ENCODE results near the gene HSFX3. TPM values are rescaled to one million over a fixed set of nuclear protein-coding genes. Genes with fewer than 3 reads are reported as not detected.

HSFX3 gene, protein sequence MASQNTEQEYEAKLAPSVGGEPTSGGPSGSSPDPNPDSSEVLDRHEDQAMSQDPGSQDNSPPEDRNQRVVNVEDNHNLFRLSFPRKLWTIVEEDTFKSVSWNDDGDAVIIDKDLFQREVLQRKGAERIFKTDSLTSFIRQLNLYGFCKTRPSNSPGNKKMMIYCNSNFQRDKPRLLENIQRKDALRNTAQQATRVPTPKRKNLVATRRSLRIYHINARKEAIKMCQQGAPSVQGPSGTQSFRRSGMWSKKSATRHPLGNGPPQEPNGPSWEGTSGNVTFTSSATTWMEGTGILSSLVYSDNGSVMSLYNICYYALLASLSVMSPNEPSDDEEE
- not detected in 5 replicates for total RNA-seq (2022; extraction: Qiagen RNA extraction)

DNA sequence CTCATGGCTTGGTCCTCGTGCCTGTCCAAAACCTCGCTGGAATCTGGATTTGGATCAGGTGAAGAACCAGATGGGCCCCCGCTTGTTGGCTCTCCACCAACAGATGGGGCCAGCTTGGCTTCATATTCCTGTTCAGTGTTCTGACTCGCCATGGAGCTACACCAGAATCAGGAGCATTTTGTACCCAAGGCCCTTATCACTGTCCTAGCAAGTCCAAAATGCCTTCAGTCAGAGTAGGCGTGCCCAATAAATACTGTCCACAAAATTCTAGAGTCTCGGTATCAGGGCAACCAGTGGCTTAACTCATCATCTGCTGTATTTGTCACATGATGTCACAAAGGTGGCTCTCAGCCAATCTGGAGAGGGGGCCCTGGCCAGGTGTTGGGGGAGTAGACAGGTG lies at the start of gene HSFX3:
Gene HSFX3, minus strand, starts transcription at position 224 of the 400 bp plus-strand sequence. Its CDS starts 72 bp downstream, at position 152.

DNA sequence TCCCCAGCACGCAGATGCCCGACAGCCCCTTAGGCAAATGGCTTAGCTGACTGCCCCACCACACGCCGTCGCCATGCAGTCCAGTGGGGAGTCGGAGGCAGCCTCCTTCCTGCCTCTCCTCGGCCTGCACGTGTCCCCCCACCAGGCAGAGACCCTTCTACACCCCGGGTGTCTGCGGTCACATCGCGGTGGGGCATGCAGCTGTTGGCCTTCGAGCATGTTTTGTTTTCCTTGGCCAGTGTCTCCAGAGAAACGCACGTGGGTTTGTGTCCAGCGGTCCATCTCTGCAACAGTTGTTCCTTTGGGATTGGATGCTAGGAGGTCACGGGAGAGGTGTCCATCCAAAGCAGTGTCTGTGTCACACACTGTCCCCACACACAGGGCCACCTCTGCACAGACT lies 45.5 kb upstream of the HSFX3 start, which contains the start of gene HSFX2:
Gene HSFX2, minus strand, starts transcription at position 101 of the 400 bp plus-strand sequence. CDS start 614 bp downstream, outside the sequence.

DNA sequence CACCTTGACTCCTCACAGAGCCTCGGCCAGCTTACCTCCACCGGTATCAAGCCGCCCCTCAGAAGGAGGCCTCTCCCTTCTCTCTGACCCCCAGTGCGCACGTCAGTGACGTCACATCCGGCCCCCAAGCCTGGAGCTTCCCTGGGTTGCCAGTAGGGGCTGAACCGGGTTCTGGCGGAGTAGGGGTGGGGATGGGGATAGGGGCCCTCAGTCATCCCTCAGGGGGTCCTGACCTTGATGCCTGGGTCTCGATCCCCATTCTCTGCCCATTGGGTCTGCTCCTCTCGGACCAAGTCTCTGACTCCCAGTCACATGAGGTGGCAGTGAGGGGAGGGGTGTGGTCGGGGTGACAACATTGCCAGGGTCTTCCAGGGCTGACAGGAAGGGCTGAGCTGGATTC lies 37.6 kb upstream of the HSFX3 start, which contains the start of gene MAGEA9B:
Gene MAGEA9B, minus strand, starts transcription at position 101 of the 400 bp plus-strand sequence. CDS start 4,280 bp downstream, outside the sequence.

DNA sequence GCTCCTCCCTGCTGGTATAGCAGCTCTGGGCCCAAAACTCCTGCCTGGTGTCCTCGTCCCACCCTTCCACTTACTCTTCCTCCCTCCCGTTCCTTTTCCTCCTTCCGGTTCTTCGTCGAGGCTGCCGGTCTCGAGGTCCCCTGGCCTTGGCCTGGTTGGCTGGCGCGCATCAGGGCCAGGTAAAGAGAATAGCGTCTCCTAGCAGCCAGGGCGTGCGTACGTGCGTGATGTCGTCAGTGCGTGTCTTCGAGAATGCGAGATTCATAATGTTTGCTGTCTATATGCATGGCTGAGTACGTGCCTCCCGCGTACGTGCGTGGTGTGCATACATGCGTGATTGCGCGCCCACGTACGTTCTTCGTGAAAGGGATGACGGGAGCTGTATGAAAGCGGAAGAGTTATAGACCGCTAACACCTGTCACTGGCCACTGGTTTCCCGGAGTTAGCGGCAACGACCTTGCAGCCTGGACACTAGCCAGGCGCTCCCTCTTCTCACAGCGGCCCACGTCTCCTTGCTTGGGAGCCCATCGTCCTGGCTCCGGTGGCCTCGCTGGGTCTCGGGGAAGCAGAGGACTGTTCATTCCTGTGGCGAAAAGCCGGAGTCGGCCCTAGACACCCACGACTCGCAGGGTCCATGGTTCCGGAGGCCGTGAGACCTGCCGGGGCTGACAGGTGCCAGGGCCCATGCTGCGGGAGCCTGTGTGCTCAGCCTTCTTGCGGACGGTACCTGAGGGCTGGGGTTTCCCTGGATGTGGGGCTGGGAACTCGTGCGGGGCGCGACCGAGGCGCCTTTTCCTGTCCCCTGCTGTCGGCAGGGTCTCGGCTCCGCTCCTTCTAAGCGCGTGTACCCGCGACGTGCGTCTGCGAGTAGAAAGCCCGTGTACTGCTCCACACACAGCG lies 8.9 kb downstream of the HSFX3 start, which contains the start of gene EOLA1:
Gene EOLA1, plus strand, starts transcription at position 392 of the 900 bp plus-strand sequence. CDS start 4,619 bp downstream, outside the sequence.

DNA sequence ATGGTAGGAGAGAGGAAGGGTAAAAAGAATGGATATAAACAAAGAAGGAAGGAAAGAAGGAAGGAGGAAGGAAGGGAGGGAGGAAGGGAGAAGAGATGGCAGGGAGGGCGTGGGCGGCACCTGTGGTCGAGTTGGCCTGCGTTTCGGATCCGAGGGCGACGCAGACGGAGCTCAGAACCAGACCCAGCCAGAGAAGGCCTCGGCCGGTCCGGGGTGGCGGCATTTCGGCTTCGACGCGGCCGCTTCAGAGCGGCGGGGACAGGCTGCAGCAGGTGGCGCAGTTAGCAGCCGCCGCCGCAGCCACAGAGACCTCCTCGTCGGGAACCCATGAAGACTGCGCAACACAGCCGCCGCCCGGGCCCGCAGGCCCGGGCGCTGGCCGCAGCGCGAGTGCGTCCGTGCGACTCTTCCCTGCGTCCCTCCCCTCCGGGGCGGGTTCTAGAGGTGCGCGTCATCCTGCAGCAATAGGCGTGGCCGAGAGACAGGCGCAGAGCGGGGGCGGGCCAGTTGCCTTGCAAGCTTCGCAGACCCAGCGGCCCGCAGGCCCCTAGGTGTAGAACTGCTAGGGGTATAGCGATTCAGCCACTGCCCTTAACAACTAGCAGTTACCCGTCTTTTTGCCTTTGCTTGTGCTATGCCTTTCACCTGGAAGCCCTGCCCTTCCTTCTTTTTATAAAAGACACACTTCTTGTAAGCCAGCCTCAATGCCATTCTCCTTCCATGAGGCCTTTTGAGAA lies 44.6 kb downstream of the HSFX3 start, which contains the start of gene IDS:
Gene IDS, minus strand, starts transcription at position 392 of the 737 bp plus-strand sequence. Its CDS starts 169 bp downstream, at position 223.

Other genes starting within 250 kb of the HSFX3 start
- gene IDS, start 44.6 kb downstream of the HSFX3 start, total RNA-seq (2022; extraction: Qiagen RNA extraction), result 79.7 to 110 TPM (median 101 TPM) in 5 replicates
- gene EOLA1, start 8.9 kb downstream of the HSFX3 start, total RNA-seq (2022; extraction: Qiagen RNA extraction), result 19.7 to 23.2 TPM (median 21.7 TPM) in 5 replicates
- gene MAGEA9B, start 37.5 kb upstream of the HSFX3 start, total RNA-seq (2022; extraction: Qiagen RNA extraction), result not detected in 5 replicates
- gene HSFX2, start 45.4 kb upstream of the HSFX3 start, total RNA-seq (2022; extraction: Qiagen RNA extraction), result 0.14 to 0.27 TPM (median 0.17 TPM) in 3 of 5 replicates, not detected in the others
- 25.7 to 28.7 TPM (median 27.0 TPM) in 5 replicates for gene TMEM185A, start 81.9 kb upstream of the HSFX3 start, total RNA-seq (2022; extraction: Qiagen RNA extraction)
- gene MAGEA11, start 162.1 kb upstream of the HSFX3 start, total RNA-seq (2022; extraction: Qiagen RNA extraction), result 0.07 TPM in 1 of 5 replicates, not detected in the others
- gene HSFX1, start 224.1 kb upstream of the HSFX3 start, total RNA-seq (2022; extraction: Qiagen RNA extraction), result 0.09 to 0.53 TPM (median 0.24 TPM) in 5 replicates
- not detected in 5 replicates for gene MAGEA9, start 232.0 kb upstream of the HSFX3 start, total RNA-seq (2022; extraction: Qiagen RNA extraction)

Measured in A549 treated with Mapracorat at 1 μM for 4 hours (cell line).